ENCODE measurements around the gene ZCCHC2. TPM values are rescaled to one million over a fixed set of nuclear protein-coding genes. Genes with fewer than 3 reads are reported as not detected.
A peak's percentile ranks its signal among the peaks of the same experiment; 100 is the strongest.

ZCCHC2 gene
- total RNA-seq, 1 experiment from 2014 or later, result 12.4 TPM

DNA sequence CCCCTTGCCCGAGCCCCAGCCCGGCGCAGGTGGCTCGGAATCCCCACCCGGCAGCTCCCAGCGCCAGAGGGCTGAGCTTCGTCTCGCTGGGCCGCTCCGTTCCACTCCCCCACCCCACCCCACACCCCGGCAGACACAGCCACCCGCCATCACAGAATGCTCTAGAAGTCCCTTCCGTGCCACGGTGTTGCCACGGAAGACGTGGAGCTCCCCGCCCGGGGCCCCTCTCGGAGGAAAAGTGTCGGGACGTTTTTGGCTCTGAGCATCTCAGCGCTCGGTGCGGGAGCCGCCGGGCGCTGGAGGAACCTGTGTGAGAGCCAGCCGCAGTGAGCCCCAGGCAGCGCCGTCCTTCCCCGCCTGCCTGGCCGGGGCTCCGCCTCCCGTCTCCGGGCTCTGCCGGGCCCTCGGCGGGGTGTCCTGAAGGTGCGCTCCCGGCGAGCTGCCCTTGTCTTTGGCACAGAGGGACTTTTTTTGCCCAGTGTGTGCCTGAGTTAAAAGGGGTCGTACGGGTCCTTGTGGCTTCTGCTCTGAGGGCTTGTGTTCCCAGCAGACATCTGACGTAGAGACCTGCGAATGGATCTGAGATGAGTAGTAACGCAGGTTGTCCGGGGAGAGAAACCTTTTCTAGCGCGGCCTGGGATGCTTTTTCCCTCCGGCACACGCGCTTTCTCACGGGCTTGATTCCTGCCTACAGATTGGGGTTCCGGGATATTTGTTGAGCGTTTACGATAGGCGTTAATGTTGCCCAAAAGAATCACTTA is 1.8 kb downstream of the ZCCHC2 start:
- Histone ChIP-seq H3K4ac (ENCODE audit: low read depth, low read length) (no peak overlapping the region), H3T11ph (ENCODE audit: low read length) (no peak overlapping the region), H2BK20ac (ENCODE audit: low read depth, low read length, poor library complexity, severe bottlenecking) (no peak overlapping the region), H4K5ac (ENCODE audit: insufficient read length, low read depth, low read length) (no peak overlapping the region), H2AFZ (ENCODE audit: low read length) (no peak overlapping the region), H3K14ac (ENCODE audit: insufficient read depth, low read length) (no peak overlapping the region), H3K27ac (ENCODE audit: insufficient read length, low read depth, low read length) (no peak overlapping the region), H3K79me2 (ENCODE audit: insufficient read depth, low read length) (0 out of 2 replicates have a peak, but pooled peaks cover 2% of the 10 kb centered on the region), H3K18ac (ENCODE audit: insufficient read length, low read depth, low read length) (no peak overlapping the region), H4K91ac (ENCODE audit: insufficient read length, low read depth, low read length) (no peak overlapping the region), H3K4me1 (ENCODE audit: insufficient read depth, low read length) (peaks cover 4% of the 10 kb centered on the region; the same call in 1 of the 2 replicates), H2BK12ac (ENCODE audit: insufficient read length, low read depth, low read length) (no peak overlapping the region), H2AK5ac (ENCODE audit: insufficient read length, low read length) (no peak overlapping the region), H3K27me3 (ENCODE audit: insufficient read depth, low read length) (peaks cover 9% of the 10 kb centered on the region; the same call in 1 of the 2 replicates), H4K8ac (replicated peaks; ENCODE audit: insufficient read length, low read depth, low read length) (no peak overlapping the region), H4K20me1 (ENCODE audit: control insufficient read depth, insufficient read depth, insufficient read length) (no peaks in the 10 kb centered on the region), H3K9ac (ENCODE audit: extremely low read depth, insufficient read length, low read length) (peak overlapping the region; percentile 8), H2BK15ac (ENCODE audit: low read depth, low read length) (no peak overlapping the region), H3K9me3 (ENCODE audit: control insufficient read depth, low read depth, low read length) (no peaks in the 10 kb centered on the region), H3K4me2 (ENCODE audit: insufficient read depth, insufficient read length, low read length) (peak overlapping the region; percentile 83), H2BK5ac (ENCODE audit: insufficient read length, low read length) (no peak overlapping the region), H3K23ac (ENCODE audit: insufficient read length, low read depth, low read length) (no peak overlapping the region), H3K23me2 (ENCODE audit: insufficient read length, low read depth, low read length, poor library complexity, severe bottlenecking) (peaks cover 13% of the 10 kb centered on the region), H3K79me1 (ENCODE audit: insufficient read depth, low read depth, low read length, poor library complexity, severe bottlenecking) (no peaks in the 10 kb centered on the region), H3K56ac (ENCODE audit: insufficient read length, low read depth, low read length) (no peak overlapping the region), H2BK120ac (ENCODE audit: low read depth, low read length, poor library complexity, severe bottlenecking) (no peak overlapping the region)
- Mint-ChIP-seq H3K4me1 (peaks cover 26 to 40% of the 10 kb centered on the region in 2 experiments), H3K27ac (no peak overlapping the region), H3K27me3 (ENCODE audit: low read depth) (peaks cover 37% of the 10 kb centered on the region), H3K4me3 (peak overlapping the region; percentile 72 to 87), H3K36me3 (ENCODE audit: insufficient read depth in 1 of 3, low read depth in 3 of 3) (peaks cover 0 to 3% (median 2%) of the 10 kb centered on the region in 3 experiments; a peak in 3 of 7 replicates), H3K9me3 (peaks cover 0 to 2% of the 10 kb centered on the region in 2 experiments; a peak in 1 of 5 replicates)
- TF ChIP-seq, protein P1, sequence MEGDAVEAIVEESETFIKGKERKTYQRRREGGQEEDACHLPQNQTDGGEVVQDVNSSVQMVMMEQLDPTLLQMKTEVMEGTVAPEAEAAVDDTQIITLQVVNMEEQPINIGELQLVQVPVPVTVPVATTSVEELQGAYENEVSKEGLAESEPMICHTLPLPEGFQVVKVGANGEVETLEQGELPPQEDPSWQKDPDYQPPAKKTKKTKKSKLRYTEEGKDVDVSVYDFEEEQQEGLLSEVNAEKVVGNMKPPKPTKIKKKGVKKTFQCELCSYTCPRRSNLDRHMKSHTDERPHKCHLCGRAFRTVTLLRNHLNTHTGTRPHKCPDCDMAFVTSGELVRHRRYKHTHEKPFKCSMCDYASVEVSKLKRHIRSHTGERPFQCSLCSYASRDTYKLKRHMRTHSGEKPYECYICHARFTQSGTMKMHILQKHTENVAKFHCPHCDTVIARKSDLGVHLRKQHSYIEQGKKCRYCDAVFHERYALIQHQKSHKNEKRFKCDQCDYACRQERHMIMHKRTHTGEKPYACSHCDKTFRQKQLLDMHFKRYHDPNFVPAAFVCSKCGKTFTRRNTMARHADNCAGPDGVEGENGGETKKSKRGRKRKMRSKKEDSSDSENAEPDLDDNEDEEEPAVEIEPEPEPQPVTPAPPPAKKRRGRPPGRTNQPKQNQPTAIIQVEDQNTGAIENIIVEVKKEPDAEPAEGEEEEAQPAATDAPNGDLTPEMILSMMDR (conservative IDR thresholded peaks at IDR 0.05), result no peak
- no CpG with 5 or more reads among the region's 57 CpGs for WGBS (ENCODE audit: extremely low coverage, insufficient read length, low lambda C conversion rate)
- peak; percentile 54 for DNase-seq

Measured in H9 (cell line).